H9 (cell line): Measurements from ENCODE around the gene FAM53B. TPM values are rescaled to one million over a fixed set of nuclear protein-coding genes. Genes with fewer than 3 reads are reported as not detected.

Experiments used
- DNase-seq: peaks from one replicate; pipeline ENCODE4 v3.0.0-alpha.2; 2017
- H2AFZ ChIP-seq: one replicate; pipeline ENCODE4 v1.6.1; 2013; ENCODE audit warnings: mild to moderate bottlenecking, low read length, control low read depth, moderate library complexity
- H2AK5ac ChIP-seq: 2 replicates; pipeline ENCODE4 v1.6.1; 2013; ENCODE audit warnings: low read length, control low read depth, mixed read lengths; ENCODE audit not compliant: insufficient read length
- H2BK120ac ChIP-seq: one replicate; pipeline ENCODE4 v1.6.1; 2013; ENCODE audit warnings: low read depth, mild to moderate bottlenecking, low read length, control low read depth, inconsistent platforms; ENCODE audit not compliant: poor library complexity, severe bottlenecking
- H2BK12ac ChIP-seq: 2 replicates; pipeline ENCODE4 v1.6.1; 2013; ENCODE audit warnings: low read length, control low read depth, mixed read lengths, low read depth; ENCODE audit not compliant: insufficient read length
- H2BK15ac ChIP-seq: 2 replicates; pipeline ENCODE4 v1.6.1; 2013; ENCODE audit warnings: low read depth, low read length, control low read depth
- H2BK20ac ChIP-seq: one replicate; pipeline ENCODE4 v1.6.1; 2013; ENCODE audit warnings: low read depth, mild to moderate bottlenecking, low read length, control low read depth, inconsistent platforms; ENCODE audit not compliant: poor library complexity, severe bottlenecking
- H2BK5ac ChIP-seq: 2 replicates; pipeline ENCODE4 v1.6.1; 2013; ENCODE audit warnings: low read length, control low read depth, mixed read lengths; ENCODE audit not compliant: insufficient read length
- H3K14ac ChIP-seq: 2 replicates; pipeline ENCODE4 v1.6.1; 2013; ENCODE audit warnings: low read length, control low read depth; ENCODE audit not compliant: insufficient read depth
- H3K18ac ChIP-seq: 2 replicates; pipeline ENCODE4 v1.6.1; 2013; ENCODE audit warnings: low read depth, mild to moderate bottlenecking, mixed read lengths, low read length, control low read depth; ENCODE audit not compliant: insufficient read length
- H3K23ac ChIP-seq: 2 replicates; pipeline ENCODE4 v1.6.1; 2013; ENCODE audit warnings: low read length, control low read depth, mixed read lengths, low read depth; ENCODE audit not compliant: insufficient read length
- H3K23me2 ChIP-seq: 2 replicates; pipeline ENCODE4 v1.6.1; 2013; ENCODE audit warnings: low read depth, mild to moderate bottlenecking, mixed read lengths, low read length, control low read depth; ENCODE audit not compliant: insufficient read length, poor library complexity, severe bottlenecking
- H3K27ac ChIP-seq: 2 replicates; pipeline ENCODE4 v1.5.1; 2013; ENCODE audit warnings: low read length, control low read depth, mixed read lengths, low read depth; ENCODE audit not compliant: insufficient read length
- H3K27me3 ChIP-seq: 2 replicates; pipeline ENCODE4 v1.6.1; 2013; ENCODE audit warnings: low read length, control low read depth, inconsistent platforms; ENCODE audit not compliant: insufficient read depth
- H3K4ac ChIP-seq: 2 replicates; pipeline ENCODE4 v1.6.1; 2013; ENCODE audit warnings: low read depth, mild to moderate bottlenecking, control low read depth, inconsistent platforms, low read length, moderate library complexity
- H3K4me1 ChIP-seq: 2 replicates; pipeline ENCODE4 v1.6.1; 2013; ENCODE audit warnings: low read length, control low read depth, inconsistent platforms; ENCODE audit not compliant: insufficient read depth
- H3K4me2 ChIP-seq: 2 replicates; pipeline ENCODE4 v1.6.1; 2013; ENCODE audit warnings: low read length, control low read depth, mixed read lengths; ENCODE audit not compliant: insufficient read length, insufficient read depth
- H3K56ac ChIP-seq: 2 replicates; pipeline ENCODE4 v1.6.1; 2013; ENCODE audit warnings: low read depth, mild to moderate bottlenecking, mixed read lengths, low read length, control low read depth; ENCODE audit not compliant: insufficient read length
- H3K79me1 ChIP-seq: 2 replicates; pipeline ENCODE4 v1.6.1; 2013; ENCODE audit warnings: low read depth, mild to moderate bottlenecking, moderate library complexity, low read length, control low read depth, inconsistent platforms; ENCODE audit not compliant: insufficient read depth, poor library complexity, severe bottlenecking
- H3K79me2 ChIP-seq: 2 replicates; pipeline ENCODE4 v1.6.1; 2013; ENCODE audit warnings: low read length, control low read depth, inconsistent platforms; ENCODE audit not compliant: insufficient read depth
- H3K9ac ChIP-seq: 2 replicates; pipeline ENCODE4 v1.6.1; 2013; ENCODE audit warnings: low read length, control low read depth, mixed read lengths; ENCODE audit not compliant: insufficient read length; ENCODE audit errors: extremely low read depth
- H3K9me3 ChIP-seq: one replicate; pipeline ENCODE4 v1.6.1; 2013; ENCODE audit warnings: low read depth, low read length, inconsistent platforms; ENCODE audit not compliant: control insufficient read depth
- H3T11ph ChIP-seq: one replicate; pipeline ENCODE4 v1.6.1; 2013; ENCODE audit warnings: mild to moderate bottlenecking, low read length, control low read depth, inconsistent platforms
- H4K20me1 ChIP-seq: one replicate; pipeline ENCODE4 v1.6.1; 2013; ENCODE audit not compliant: control insufficient read depth, insufficient read length, insufficient read depth
- H4K5ac ChIP-seq: 2 replicates; pipeline ENCODE4 v1.6.1; 2013; ENCODE audit warnings: low read depth, mild to moderate bottlenecking, mixed read lengths, low read length, control low read depth; ENCODE audit not compliant: insufficient read length
- H4K8ac ChIP-seq: replicated peaks from 2 replicates; pipeline ENCODE4 v1.6.1; 2013; ENCODE audit warnings: low read length, control low read depth, mixed read lengths, low read depth; ENCODE audit not compliant: insufficient read length
- H4K91ac ChIP-seq: 2 replicates; pipeline ENCODE4 v1.6.1; 2013; ENCODE audit warnings: low read depth, mild to moderate bottlenecking, moderate library complexity, mixed read lengths, low read length, control low read depth; ENCODE audit not compliant: insufficient read length
- H3K27ac Mint-ChIP-seq, 3 experiments: 2 replicates in 2 of 3; 3 replicates in 1 of 3; pipeline ENCODE4 v1.8.0; 2020 to 2021; ENCODE audit warnings: mixed read lengths in 3 of 3, mild to moderate bottlenecking in 1 of 3, moderate library complexity in 1 of 3
- H3K27me3 Mint-ChIP-seq: 2 replicates; pipeline ENCODE4 v1.8.0; 2021; ENCODE audit warnings: low read depth, mild to moderate bottlenecking, moderate library complexity, mixed read lengths
- H3K36me3 Mint-ChIP-seq, 3 experiments: 2 replicates in 2 of 3; 3 replicates in 1 of 3; pipeline ENCODE4 v1.8.0; 2020 to 2021; ENCODE audit warnings: low read depth in 3 of 3, mixed read lengths in 3 of 3; ENCODE audit not compliant: insufficient read depth in 1 of 3
- H3K4me1 Mint-ChIP-seq, 2 experiments: 2 replicates each; pipeline ENCODE4 v1.8.0; 2020; ENCODE audit warnings: mixed read lengths in 2 of 2
- H3K4me3 Mint-ChIP-seq, 2 experiments: 2 replicates in 1 of 2; 3 replicates in 1 of 2; pipeline ENCODE4 v1.8.0; 2020 to 2021; ENCODE audit warnings: mild to moderate bottlenecking in 2 of 2, mixed read lengths in 2 of 2, moderate library complexity in 1 of 2
- H3K9me3 Mint-ChIP-seq, 2 experiments: 2 replicates in 1 of 2; 3 replicates in 1 of 2; pipeline ENCODE4 v1.8.0; 2020; ENCODE audit warnings: mild to moderate bottlenecking in 2 of 2, mixed read lengths in 2 of 2, moderate library complexity in 1 of 2
- WGBS: extraction: QIAGEN DNeasy Blood & Tissue Kit; methylation state at CpG from one replicate; pipeline ENCODE4 v1.1.7; 2013; ENCODE audit warnings: missing lambda C conversion rate, low lambda C conversion rate, mixed read lengths; ENCODE audit not compliant: insufficient read length; ENCODE audit errors: extremely low coverage; 5-methylcytosine and 5-hydroxymethylcytosine counted together
- total RNA-seq: library from RNA; stranded (reverse); gene quantifications from 2 replicates; pipeline ENCODE4 v1.2.1, GENCODE V29; 2021
- TF ChIP-seq, protein P1 (sequence below): fragments of 200-600 bp; sonication (generic); conservative IDR thresholded peaks from 3 replicates; pipeline ENCODE4 v1.8.0; 2021; ENCODE audit warnings: antibody characterized with exemption, mild to moderate bottlenecking

FAM53B gene
- total RNA-seq, 1 experiment from 2014 or later: 11.5 TPM

DNA sequence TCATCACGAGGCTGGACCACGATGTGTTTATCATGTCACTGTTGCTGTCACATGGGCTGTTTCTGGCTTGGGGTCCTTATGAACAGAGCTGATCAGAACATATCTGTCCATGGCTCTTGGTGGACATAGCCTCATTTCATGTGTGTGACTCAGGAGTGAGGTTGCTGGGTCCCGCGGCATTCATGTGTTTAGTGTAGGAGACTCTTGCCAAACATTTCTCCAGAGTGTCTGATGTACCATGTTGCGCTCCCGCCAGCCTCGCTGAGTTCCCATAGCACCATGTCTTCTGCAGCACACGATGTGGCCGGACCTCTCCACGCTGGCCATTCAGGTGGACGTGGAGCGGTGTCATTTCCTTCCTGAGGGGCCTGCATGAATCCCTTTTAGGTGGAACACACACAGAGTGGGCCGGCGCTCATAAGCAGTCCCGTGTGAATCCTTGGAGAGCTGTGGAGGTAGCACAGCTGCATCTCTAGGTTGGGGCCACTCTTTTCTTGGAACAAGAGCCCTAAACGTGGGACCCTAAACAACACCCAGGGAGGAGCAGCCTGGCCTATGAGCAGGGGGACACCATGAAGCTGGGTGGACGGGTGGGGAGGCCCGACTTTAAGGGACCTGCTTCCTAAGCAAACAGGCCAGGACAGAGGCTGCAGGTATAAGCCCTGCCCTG is 147.9 kb downstream of the FAM53B start:
- WGBS: no CpG with 5 or more reads among the region's 18 CpGs
- Mint-ChIP-seq H3K9me3 (0 out of 5 replicates have a peak, but pooled peaks cover 0 to 2% of the 10 kb centered on the region in 2 experiments), H3K4me3 (no peak overlapping the region), H3K27ac (no peak overlapping the region), H3K27me3 (peaks cover 4% of the 10 kb centered on the region), H3K36me3 (no peaks in the 10 kb centered on the region; a peak in 2 of 7 replicates), H3K4me1 (no peaks in the 10 kb centered on the region)
- no peaks in the 10 kb centered on the region for H3K23me2 ChIP-seq
- TF ChIP-seq, protein P1, sequence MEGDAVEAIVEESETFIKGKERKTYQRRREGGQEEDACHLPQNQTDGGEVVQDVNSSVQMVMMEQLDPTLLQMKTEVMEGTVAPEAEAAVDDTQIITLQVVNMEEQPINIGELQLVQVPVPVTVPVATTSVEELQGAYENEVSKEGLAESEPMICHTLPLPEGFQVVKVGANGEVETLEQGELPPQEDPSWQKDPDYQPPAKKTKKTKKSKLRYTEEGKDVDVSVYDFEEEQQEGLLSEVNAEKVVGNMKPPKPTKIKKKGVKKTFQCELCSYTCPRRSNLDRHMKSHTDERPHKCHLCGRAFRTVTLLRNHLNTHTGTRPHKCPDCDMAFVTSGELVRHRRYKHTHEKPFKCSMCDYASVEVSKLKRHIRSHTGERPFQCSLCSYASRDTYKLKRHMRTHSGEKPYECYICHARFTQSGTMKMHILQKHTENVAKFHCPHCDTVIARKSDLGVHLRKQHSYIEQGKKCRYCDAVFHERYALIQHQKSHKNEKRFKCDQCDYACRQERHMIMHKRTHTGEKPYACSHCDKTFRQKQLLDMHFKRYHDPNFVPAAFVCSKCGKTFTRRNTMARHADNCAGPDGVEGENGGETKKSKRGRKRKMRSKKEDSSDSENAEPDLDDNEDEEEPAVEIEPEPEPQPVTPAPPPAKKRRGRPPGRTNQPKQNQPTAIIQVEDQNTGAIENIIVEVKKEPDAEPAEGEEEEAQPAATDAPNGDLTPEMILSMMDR: no peak
- no peaks in the 10 kb centered on the region for H3K79me2 ChIP-seq
- H2BK20ac ChIP-seq: no peak overlapping the region
- H3K4me1 ChIP-seq: no peaks in the 10 kb centered on the region
- H3T11ph ChIP-seq: no peak overlapping the region
- no peak overlapping the region for H4K8ac ChIP-seq
- no peak overlapping the region for H2BK12ac ChIP-seq
- no peak overlapping the region for H4K5ac ChIP-seq
- H2BK120ac ChIP-seq: no peak overlapping the region
- no peak overlapping the region for H3K4me2 ChIP-seq
- no peaks in the 10 kb centered on the region for H4K20me1 ChIP-seq
- no peak overlapping the region for H2AFZ ChIP-seq
- no peaks in the 10 kb centered on the region for H3K79me1 ChIP-seq
- H3K14ac ChIP-seq: no peak overlapping the region; the same call in 1 of the 2 replicates
- no peaks in the 10 kb centered on the region for H3K27me3 ChIP-seq
- H2BK15ac ChIP-seq: no peak overlapping the region
- H2AK5ac ChIP-seq: no peak overlapping the region
- H3K9me3 ChIP-seq: no peaks in the 10 kb centered on the region
- no peak overlapping the region for H4K91ac ChIP-seq
- no peak overlapping the region for H3K23ac ChIP-seq
- H3K18ac ChIP-seq: no peak overlapping the region
- H3K27ac ChIP-seq: no peak overlapping the region
- H3K4ac ChIP-seq: no peak overlapping the region
- H2BK5ac ChIP-seq: no peak overlapping the region
- no peak overlapping the region for H3K9ac ChIP-seq
- no peak overlapping the region for H3K56ac ChIP-seq
- DNase-seq: no peak
